SK-MEL-5 (cell line): ENCODE data around the gene PLEKHO1. TPM values are rescaled to one million over a fixed set of nuclear protein-coding genes. Genes with fewer than 3 reads are reported as not detected.
"Not testable (repeated sequence)": the region's sequence is repeated elsewhere in the genome, so short reads cannot be mapped to it uniquely, and the experiment has no call there.

Source experiments
- DNase-seq: peaks from one replicate; pipeline ENCODE4 v3.0.0-alpha.2; 2016; ENCODE audit warnings: low read depth, low spot score
- in situ Hi-C: cut with HindIII; loops from 2 replicates; pipeline ENCODE4 v1.10.0; 2016; ENCODE audit warnings: low sequenced_read_pairs, high pct_unique_total_duplicates, low pct_unique_long_range_greater_than_20kb
- polyA plus RNA-seq, 2 experiments: library from polyadenylated mRNA; depleted of rRNA; stranded (reverse); fragments of >200 nt; gene quantifications; 2 replicates each; pipeline ENCODE4 v1.2.3, GENCODE V29; 2015
- total RNA-seq: library from RNA; depleted of rRNA; stranded (reverse); fragments of >200 nt; shearing (Covaris generic); gene quantifications from 2 replicates; pipeline ENCODE4 v1.2.3, GENCODE V29; 2014; rRNA removed

Gene PLEKHO1
- 22.9 and 23.2 TPM in 2 replicates for total RNA-seq
- 14.6 and 15.1 TPM in 2 replicates for polyA plus RNA-seq (2015; cell fraction: cytosol; rRNA removed)
- polyA plus RNA-seq (2015; cell fraction: nucleus; rRNA removed), result 23.2 and 29.8 TPM in 2 replicates

GRCh38 chr1:150149271-150150132 is at the start of gene PLEKHO1:
Gene PLEKHO1 (plus strand): TSS chr1:150149916. CDS start chr1:150150258, 342 bp downstream.
- in situ Hi-C loops, result no loop called here
- DNase-seq, result peak; percentile 66

DNA sequence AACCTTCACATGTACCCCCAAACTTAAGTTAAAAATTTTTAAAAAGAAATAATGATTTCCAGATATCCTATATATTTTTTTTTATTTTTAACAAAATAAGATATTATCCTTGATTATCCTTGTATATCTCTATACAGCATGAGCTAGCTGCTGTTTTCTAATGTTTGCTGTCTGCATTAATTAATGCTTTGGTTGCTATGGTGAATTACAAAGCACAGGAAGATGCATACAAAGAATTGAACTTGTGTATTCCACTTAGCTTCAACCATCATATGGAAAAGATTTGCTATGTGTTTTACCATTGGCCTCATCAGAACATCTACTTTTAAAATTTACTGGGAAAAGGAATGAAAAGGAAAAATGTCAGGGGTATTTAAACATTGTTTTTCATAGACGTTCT is 46.7 kb upstream of the PLEKHO1 start:
- in situ Hi-C loops, result no loop called here

DNA sequence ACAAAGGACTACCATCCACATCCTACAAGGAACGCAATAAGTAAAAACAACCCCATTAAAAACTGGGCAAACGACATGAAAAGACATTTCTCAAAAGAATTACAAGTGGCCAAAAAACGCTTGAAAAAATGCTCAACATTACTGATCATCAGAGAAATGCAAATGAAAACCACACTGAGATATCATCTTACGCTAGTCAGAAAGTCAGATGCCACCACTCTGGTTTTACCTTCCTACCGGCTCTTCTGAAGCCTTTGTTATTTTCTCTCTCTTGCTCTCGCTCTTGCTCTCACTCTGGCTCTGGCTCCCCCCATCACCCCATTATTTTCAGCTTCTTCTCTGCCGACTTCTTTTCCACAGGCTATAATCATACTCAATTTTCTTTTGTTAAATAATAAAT is 43.4 kb upstream of the PLEKHO1 start:
- no peak for DNase-seq
- in situ Hi-C loops, result no loop called here

More for the DNA sequence above, 46.7 kb upstream of the PLEKHO1 start:
- DNase-seq, result no peak

- in situ Hi-C loops, result no loop called here
- no peak for DNase-seq
Measured at GRCh38 chr1:150109586-150109985, 40.1 kb upstream of the PLEKHO1 start.

GRCh38 chr1:150110116-150110515 is 39.6 kb upstream of the PLEKHO1 start:
- in situ Hi-C loops, result no loop called here
- no peak for DNase-seq

- in situ Hi-C loops, result no loop called here
- no peak for DNase-seq
Measured at GRCh38 chr1:150111670-150112069, 38.0 kb upstream of the PLEKHO1 start.

- in situ Hi-C loops, result no loop called here
- no peak for DNase-seq
Measured at GRCh38 chr1:150115121-150115520, 34.6 kb upstream of the PLEKHO1 start.

DNA sequence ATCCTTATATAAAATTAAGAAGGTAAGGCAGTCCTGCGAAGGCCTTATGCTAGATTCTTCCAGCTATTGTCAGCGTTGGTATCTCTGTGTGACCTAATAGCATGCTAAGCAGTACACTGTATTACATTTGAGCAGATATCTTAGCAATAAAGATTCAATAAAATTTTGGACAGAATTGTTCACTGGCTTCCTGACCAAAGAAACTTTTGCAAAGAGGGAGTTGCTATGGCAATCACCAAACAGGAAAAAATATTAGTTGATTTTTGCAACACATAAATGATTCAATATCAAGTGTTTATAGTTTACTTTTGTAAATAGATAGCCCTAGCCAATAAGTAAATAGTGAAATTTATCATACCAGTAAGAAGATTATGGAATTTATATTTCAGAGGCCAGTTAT is 31.0 kb upstream of the PLEKHO1 start:
- DNase-seq, result no peak
- in situ Hi-C loops, result no loop called here

GRCh38 chr1:150121236-150121862 is 28.4 kb upstream of the PLEKHO1 start:
- DNase-seq, result no peak
- in situ Hi-C loops, result no loop called here

- in situ Hi-C loops, result no loop called here
- DNase-seq, result no peak
Measured at GRCh38 chr1:150126811-150127210, 22.9 kb upstream of the PLEKHO1 start.

GRCh38 chr1:150127464-150127863 is 22.3 kb upstream of the PLEKHO1 start:
- DNase-seq, result no peak
- in situ Hi-C loops, result no loop called here

DNA sequence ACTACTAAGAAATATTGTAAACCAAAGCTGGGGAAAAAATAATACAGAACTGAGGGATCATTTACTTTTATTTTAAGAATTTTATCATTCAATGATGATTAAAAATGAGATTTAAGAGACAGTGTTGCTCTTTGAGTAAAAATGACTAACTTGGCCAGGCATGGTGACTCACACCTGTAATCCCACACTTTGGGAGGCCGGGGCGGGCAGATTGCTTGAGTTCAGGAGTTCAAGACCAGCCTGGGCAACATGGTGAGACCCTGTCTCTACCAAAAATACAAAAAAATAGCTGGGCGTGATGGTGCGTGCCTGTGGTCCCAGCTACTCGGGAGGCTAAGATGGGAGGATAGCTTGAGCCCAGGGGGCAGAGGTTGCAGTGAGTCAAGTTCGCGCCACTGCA is 21.8 kb upstream of the PLEKHO1 start:
- DNase-seq, result no peak
- in situ Hi-C loops, result no loop called here

GRCh38 chr1:150132372-150132771 is 17.3 kb upstream of the PLEKHO1 start:
- DNase-seq, result no peak
- in situ Hi-C loops, result no loop called here

DNA sequence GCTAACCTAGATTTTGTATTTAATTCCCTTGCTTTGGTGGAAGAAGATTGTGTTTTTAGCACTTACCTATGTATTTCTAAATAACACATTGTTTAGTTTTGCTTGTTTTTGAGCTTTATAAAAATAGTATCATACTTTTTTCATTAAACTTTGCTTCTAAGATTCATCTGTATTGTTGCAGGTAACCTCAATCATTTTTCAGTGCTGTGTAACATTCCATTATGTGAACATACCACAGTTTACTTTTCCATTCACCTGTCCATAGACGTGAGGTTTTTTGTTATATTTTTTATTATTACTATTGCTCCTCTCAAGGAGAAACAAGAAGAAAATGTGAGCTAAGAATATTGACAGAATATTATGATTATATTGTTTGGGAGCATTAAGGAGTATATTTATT is 15.2 kb upstream of the PLEKHO1 start:
- DNase-seq, result no peak
- in situ Hi-C loops, result no loop called here

- DNase-seq, in situ Hi-C loops: not testable (repeated sequence)
Measured at GRCh38 chr1:150135400-150135799, 14.3 kb upstream of the PLEKHO1 start.

GRCh38 chr1:150138044-150138443 is 11.7 kb upstream of the PLEKHO1 start:
- in situ Hi-C loops, result no loop called here
- DNase-seq, result no peak

DNA sequence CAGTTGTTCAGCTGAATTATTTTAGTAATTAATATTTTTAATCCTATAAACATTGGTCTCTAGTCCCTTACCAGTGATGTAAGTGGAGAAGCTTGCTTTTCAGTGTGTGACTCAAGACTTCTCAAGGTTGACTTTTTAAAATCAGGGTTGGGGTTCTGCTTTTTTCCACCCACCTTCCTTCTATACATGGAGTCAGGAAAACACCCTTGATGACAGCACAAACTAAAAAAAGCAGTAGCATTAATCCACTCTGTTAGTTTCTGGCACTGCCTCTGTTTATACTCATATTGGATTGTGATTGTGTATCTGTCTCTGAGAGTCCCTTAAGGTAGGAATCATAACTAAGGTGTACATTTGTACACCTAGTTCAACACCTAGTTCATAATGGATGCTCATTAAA is 8.3 kb upstream of the PLEKHO1 start:
- no peak for DNase-seq
- in situ Hi-C loops, result no loop called here

DNA sequence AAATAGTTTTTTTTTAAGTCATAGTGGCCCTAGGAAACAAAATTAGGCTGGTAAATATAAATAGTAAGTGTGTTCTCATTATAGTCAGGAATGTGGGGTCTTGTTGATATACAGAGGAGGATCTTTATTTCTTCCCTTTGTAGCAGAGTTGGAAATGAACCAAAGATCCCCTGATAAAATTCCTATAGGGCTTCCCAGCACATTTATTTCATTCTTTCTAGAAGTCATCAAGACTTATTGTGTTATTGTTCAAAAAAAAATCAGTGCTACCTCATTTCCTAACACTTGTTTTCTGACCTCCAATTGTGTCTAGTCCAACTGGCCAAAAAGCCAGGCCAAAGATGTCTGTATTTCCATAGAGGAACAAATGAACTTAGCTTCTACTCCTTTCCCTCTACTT is 7.6 kb upstream of the PLEKHO1 start:
- in situ Hi-C loops, result no loop called here
- no peak for DNase-seq

GRCh38 chr1:150144606-150145005 is 5.1 kb upstream of the PLEKHO1 start:
- DNase-seq, result no peak
- in situ Hi-C loops, result no loop called here
